Karpas-422 (cell line): ENCODE results near the gene TEX19. TPM values are rescaled to one million over a fixed set of nuclear protein-coding genes. Genes with fewer than 3 reads are reported as not detected.
A peak's percentile ranks its signal among the peaks of the same experiment; 100 is the strongest.

Experiments
- DNase-seq: peaks from one replicate; pipeline ENCODE4 v3.0.0-alpha.2; 2015
- H2AFZ ChIP-seq: fragments of 200-600 bp; sonication (generic); 2 replicates; pipeline ENCODE4 v1.6.1; 2014; ENCODE audit warnings: antibody characterized with exemption, low read length, mixed read lengths
- H3K27ac ChIP-seq: fragments of 200-600 bp; sonication (generic); 2 replicates; pipeline ENCODE4 v1.5.1; 2014; ENCODE audit warnings: mild to moderate bottlenecking, low read length, moderate library complexity
- H3K27me3 ChIP-seq: fragments of 200-600 bp; sonication (generic); 2 replicates; pipeline ENCODE4 v1.6.1; 2014; ENCODE audit warnings: low read length, mixed read lengths
- H3K36me3 ChIP-seq: fragments of 200-600 bp; sonication (generic); 2 replicates; pipeline ENCODE4 v1.6.1; 2014; ENCODE audit warnings: low read length, mixed read lengths; ENCODE audit not compliant: insufficient read depth
- H3K4me1 ChIP-seq: fragments of 200-600 bp; sonication (generic); 2 replicates; pipeline ENCODE4 v1.6.1; 2014; ENCODE audit warnings: mild to moderate bottlenecking, low read length, mixed read lengths
- H3K4me2 ChIP-seq: fragments of 200-600 bp; sonication (generic); 2 replicates; pipeline ENCODE4 v1.6.1; 2014; ENCODE audit warnings: low read length, low read depth, mild to moderate bottlenecking; ENCODE audit not compliant: poor library complexity, severe bottlenecking
- H3K4me3 ChIP-seq: fragments of 200-600 bp; sonication (generic); 2 replicates; pipeline ENCODE4 v1.5.1; 2014; ENCODE audit warnings: mild to moderate bottlenecking, antibody characterized with exemption, low read length, mixed read lengths
- H3K79me2 ChIP-seq: fragments of 200-600 bp; sonication (generic); 2 replicates; pipeline ENCODE4 v1.6.1; 2014; ENCODE audit warnings: mild to moderate bottlenecking, low read length, mixed read lengths
- H3K9ac ChIP-seq: fragments of 200-600 bp; sonication (generic); 2 replicates; pipeline ENCODE4 v1.6.0; 2014; ENCODE audit warnings: low read length
- H3K9me2 ChIP-seq: fragments of 200-600 bp; sonication (generic), shearing (Covaris generic); replicated peaks from 2 replicates; pipeline ENCODE4 v1.6.0; 2014; ENCODE audit warnings: mild to moderate bottlenecking, low read length, moderate library complexity; ENCODE audit not compliant: insufficient read depth
- H3K9me3 ChIP-seq: fragments of 300-700, 200-600 bp; sonication (generic); 2 replicates; pipeline ENCODE4 v1.6.1; 2014; ENCODE audit warnings: low read length, mixed read lengths
- H4K20me1 ChIP-seq: fragments of 200-600 bp; sonication (generic); 2 replicates; pipeline ENCODE4 v1.6.1; 2014; ENCODE audit warnings: mild to moderate bottlenecking, antibody characterized with exemption, low read length, low read depth; ENCODE audit not compliant: insufficient read depth
- total RNA-seq: library from RNA; depleted of rRNA; stranded (reverse); fragments of >200 nt; shearing (Covaris generic); gene quantifications from 2 replicates; pipeline ENCODE4 v1.2.3, GENCODE V29; 2014; ENCODE audit warnings: low replicate concordance

The TEX19 gene
- total RNA-seq, 1 experiment from 2014 or later, result 0.34 TPM

DNA sequence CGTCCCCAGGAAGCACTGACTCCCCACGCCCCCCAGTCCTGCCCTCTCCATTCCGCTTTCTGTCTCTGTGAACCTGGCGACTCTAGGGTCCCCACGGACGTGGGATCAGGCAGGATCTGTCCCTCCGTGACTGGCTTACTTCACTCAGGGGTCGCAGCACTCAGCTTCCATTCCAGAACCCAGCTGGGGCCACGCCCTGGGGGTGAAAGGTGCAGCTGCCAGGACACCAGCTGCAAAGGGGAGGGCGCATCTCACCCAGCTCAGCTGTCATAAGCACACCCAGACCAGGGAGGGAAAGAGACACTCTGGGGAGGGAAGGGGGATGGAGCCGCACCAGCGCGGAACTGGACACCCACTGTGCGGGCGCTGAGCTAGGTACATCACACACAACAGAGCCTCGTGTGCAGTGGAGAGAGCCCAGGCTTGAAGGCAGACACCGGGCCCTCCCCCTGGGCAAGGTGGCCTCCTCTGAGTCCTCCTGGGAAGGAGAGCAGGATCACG is 40.6 kb downstream of the TEX19 start:
- H3K4me2 ChIP-seq, result no peak overlapping the region
- no peak overlapping the region for H2AFZ ChIP-seq
- H3K9me2 ChIP-seq, result no peaks in the 10 kb centered on the region
- H3K9me3 ChIP-seq, result no peaks in the 10 kb centered on the region
- H3K9ac ChIP-seq, result no peak overlapping the region
- no peaks in the 10 kb centered on the region for H3K27me3 ChIP-seq
- peaks cover 5% of the 10 kb centered on the region for H3K4me1 ChIP-seq
- no peaks in the 10 kb centered on the region for H3K79me2 ChIP-seq
- H3K36me3 ChIP-seq, result no peaks in the 10 kb centered on the region
- DNase-seq, result no peak
- no peaks in the 10 kb centered on the region for H4K20me1 ChIP-seq
- no peak overlapping the region for H3K27ac ChIP-seq
- H3K4me3 ChIP-seq, result no peak overlapping the region

DNA sequence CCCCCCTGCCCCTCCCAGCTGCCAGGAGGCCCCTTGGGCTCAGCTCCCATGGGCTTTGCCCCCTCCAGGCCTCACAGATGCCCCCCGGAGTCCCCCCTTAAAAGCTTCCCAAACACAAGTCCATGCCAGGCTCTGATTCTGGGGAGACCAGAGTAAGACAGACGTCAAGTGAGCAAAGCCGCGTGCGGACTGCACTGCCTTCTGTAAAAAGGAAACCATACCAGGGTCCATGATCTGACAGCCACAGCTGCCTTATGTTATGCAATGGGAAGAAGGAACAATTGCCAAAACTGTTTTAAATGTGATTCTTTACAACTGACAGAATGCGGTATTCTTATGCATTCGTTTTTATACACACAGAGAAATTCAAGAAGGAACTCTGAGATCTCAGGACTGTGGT is 41.2 kb downstream of the TEX19 start:
- H3K4me2 ChIP-seq, result no peak overlapping the region
- H2AFZ ChIP-seq, result no peak overlapping the region
- DNase-seq, result no peak
- no peaks in the 10 kb centered on the region for H3K36me3 ChIP-seq
- no peaks in the 10 kb centered on the region for H3K27me3 ChIP-seq
- no peak overlapping the region for H3K9ac ChIP-seq
- H3K27ac ChIP-seq, result no peak overlapping the region
- H3K9me2 ChIP-seq, result no peaks in the 10 kb centered on the region
- H3K9me3 ChIP-seq, result no peaks in the 10 kb centered on the region
- no peaks in the 10 kb centered on the region for H4K20me1 ChIP-seq
- no peak overlapping the region for H3K4me3 ChIP-seq
- H3K79me2 ChIP-seq, result no peaks in the 10 kb centered on the region
- peaks cover 5% of the 10 kb centered on the region for H3K4me1 ChIP-seq

DNA sequence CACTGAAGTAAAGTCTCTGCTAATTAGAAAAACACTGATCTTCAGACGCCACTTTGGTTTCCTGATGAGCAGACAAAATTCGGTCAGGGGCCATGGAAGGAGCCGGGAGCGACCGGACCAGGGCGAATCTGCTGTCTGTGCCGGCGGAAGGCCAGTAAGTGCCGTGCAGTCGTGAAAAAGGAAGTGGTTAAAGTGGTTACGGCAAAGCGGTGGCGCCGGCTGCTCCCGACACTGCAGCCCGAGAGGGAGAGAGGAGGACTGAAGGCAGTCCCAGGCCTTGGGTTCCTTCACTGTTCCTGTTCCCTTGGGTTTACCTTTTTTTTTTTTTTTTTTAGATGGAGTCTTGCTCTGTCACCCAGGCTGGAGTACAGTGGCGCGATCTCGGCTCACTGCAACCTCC is 41.8 kb downstream of the TEX19 start:
- Histone ChIP-seq H3K9ac (peak overlapping the region; percentile 35), H3K27ac (peak overlapping the region; percentile 50; the same call in 1 of the 2 replicates), H3K9me2 (no peaks in the 10 kb centered on the region), H3K27me3 (no peaks in the 10 kb centered on the region), H4K20me1 (no peaks in the 10 kb centered on the region), H3K4me2 (peak overlapping the region; percentile 42), H3K9me3 (no peaks in the 10 kb centered on the region), H3K4me1 (peaks cover 5% of the 10 kb centered on the region), H3K79me2 (no peaks in the 10 kb centered on the region), H2AFZ (0 out of 2 replicates have a peak overlapping the region, but pooled peaks have one; percentile 53), H3K36me3 (no peaks in the 10 kb centered on the region), H3K4me3 (no peak overlapping the region)
- peak; percentile 59 for DNase-seq

DNA sequence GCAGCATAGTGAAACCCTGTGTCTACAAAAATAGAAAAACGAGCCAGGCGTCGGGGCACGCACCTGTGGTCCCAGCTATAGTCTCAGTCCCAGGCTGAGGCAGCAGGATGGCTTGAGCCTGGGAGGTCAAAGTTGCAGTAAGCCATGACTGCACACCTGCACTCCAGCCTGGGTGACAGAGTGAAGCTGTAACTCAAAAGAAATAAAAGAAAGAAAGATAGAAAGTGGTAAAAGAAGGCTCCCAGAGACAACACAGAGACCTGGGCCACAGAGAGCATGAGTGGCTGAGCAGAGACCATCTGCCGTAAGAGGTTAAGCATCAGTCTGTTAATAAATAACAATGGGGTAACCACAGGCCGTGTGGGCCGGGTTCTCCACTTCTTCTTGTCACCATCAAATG is 43.8 kb downstream of the TEX19 start:
- no peaks in the 10 kb centered on the region for H3K27me3 ChIP-seq
- no peak overlapping the region for H3K4me2 ChIP-seq
- H3K4me3 ChIP-seq, result no peak overlapping the region
- no peaks in the 10 kb centered on the region for H3K36me3 ChIP-seq
- H3K9me3 ChIP-seq, result no peaks in the 10 kb centered on the region
- H3K9ac ChIP-seq, result no peak overlapping the region
- H3K79me2 ChIP-seq, result no peaks in the 10 kb centered on the region
- DNase-seq, result no peak
- no peaks in the 10 kb centered on the region for H4K20me1 ChIP-seq
- no peak overlapping the region for H2AFZ ChIP-seq
- no peaks in the 10 kb centered on the region for H3K9me2 ChIP-seq
- H3K27ac ChIP-seq, result no peak overlapping the region
- peaks cover 5% of the 10 kb centered on the region for H3K4me1 ChIP-seq

DNA sequence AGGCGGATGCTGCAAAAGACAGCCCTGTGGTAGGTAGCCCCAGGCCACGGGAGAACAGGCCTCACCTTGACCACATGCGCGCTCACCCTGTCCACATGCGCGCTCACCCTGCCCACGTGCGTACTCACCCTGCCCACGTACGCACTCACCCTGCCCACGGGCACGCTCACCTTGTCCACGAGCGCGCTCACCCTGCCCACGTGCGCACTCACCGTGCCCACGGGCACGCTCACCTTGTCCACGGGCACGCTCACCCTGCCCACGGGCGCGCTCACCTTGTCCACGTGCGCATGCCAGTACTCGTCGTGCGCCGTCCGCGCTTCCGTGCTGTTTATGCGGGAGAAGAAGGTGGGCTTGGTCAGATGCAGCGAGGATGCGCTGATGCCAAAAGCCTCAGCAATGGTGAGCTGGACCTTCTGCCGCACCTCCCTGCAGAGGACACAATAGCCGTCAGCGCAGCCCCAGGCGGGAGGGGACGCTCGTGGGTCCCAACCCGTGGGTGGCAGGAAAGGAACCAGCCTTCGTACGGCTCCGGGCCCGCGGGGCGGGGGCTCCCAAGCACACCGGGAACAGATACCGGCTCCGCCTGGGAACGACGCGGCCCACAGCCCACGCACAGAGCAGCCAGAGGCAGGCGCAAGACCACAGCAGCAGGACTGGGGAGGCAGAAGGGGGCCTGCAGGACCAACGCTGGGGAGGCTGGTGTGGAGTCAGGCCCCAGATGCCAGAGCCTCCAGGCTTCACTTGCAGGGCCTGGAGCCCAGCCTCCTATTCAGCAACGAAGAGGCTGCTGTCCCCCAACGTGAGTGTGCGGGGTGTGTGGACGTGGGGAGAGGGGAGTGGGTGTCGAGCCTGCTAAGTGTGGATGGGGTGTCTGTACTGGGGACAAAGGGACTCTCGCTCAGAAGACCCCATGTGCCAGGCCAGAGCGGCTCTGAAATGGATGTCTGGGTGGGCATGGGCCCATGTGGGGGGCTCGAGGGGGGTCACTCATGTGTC is 44.9 kb downstream of the TEX19 start:
- no peak overlapping the region for H2AFZ ChIP-seq

DNA sequence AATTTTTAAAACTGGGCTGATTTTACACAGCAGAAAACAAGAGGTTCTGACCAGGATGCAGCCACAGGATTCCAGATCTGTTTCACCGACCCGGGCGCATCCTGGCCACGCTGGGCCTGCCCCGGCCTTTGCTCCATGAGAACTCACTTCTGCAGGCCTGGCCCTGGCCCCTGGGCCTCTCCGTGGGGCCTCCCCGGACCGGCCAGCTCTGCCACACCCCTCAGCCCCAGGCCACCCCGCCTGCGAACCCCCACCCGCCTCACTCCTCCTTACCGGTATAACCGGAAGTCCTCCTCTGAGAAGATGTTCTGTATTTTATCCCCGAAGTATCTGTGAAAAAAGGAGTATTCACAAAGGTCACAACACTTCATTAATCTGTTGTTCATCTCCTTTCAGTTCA is 46.0 kb downstream of the TEX19 start:
- no peaks in the 10 kb centered on the region for H4K20me1 ChIP-seq
- H3K9ac ChIP-seq, result no peak overlapping the region
- no peaks in the 10 kb centered on the region for H3K27me3 ChIP-seq
- H2AFZ ChIP-seq, result no peak overlapping the region
- H3K9me3 ChIP-seq, result no peaks in the 10 kb centered on the region
- peaks cover 5% of the 10 kb centered on the region for H3K4me1 ChIP-seq
- no peaks in the 10 kb centered on the region for H3K36me3 ChIP-seq
- H3K4me3 ChIP-seq, result no peak overlapping the region
- H3K9me2 ChIP-seq, result no peaks in the 10 kb centered on the region
- H3K79me2 ChIP-seq, result no peaks in the 10 kb centered on the region
- no peak overlapping the region for H3K27ac ChIP-seq
- no peak overlapping the region for H3K4me2 ChIP-seq
- no peak for DNase-seq

More for the DNA sequence above, 44.9 kb downstream of the TEX19 start:
- no peaks in the 10 kb centered on the region for H3K79me2 ChIP-seq
- H3K4me1 ChIP-seq, result peaks cover 5% of the 10 kb centered on the region
- H3K36me3 ChIP-seq, result no peaks in the 10 kb centered on the region
- no peaks in the 10 kb centered on the region for H3K27me3 ChIP-seq
- H3K4me3 ChIP-seq, result no peak overlapping the region
- H3K4me2 ChIP-seq, result no peak overlapping the region
- no peaks in the 10 kb centered on the region for H3K9me3 ChIP-seq
- no peak overlapping the region for H3K9ac ChIP-seq
- no peak for DNase-seq
- H3K9me2 ChIP-seq, result no peaks in the 10 kb centered on the region
- H4K20me1 ChIP-seq, result no peaks in the 10 kb centered on the region
- H3K27ac ChIP-seq, result no peak overlapping the region

DNA sequence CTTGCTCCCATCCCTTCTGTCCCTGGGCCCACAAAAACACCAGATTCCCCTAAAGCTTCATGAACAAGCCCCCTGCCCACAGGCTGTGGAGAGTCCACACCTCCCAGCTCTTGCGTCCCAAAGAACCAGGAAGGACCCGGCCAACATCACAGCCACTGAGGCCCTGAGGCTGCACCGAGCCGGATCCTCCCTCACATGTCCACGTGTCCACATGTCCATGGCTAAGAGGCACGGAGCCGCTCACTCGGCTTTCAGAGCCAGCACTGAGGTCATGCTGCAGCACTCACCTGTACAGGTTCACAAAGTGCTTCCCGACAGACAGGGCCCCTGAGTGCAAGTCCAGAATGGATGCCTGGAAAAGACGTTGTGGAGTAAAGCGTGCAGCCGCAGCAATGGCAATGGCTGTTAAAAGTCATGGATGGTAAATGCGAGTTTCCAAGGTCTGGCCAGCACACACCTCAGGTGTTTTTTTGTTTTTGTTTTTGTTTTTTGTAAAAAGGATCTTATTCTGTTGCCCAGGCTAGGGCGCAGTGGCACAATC is 47.2 kb downstream of the TEX19 start:
- Histone ChIP-seq H3K27me3 (no peaks in the 10 kb centered on the region), H2AFZ (no peak overlapping the region), H3K4me3 (no peak overlapping the region), H3K79me2 (no peaks in the 10 kb centered on the region), H3K9ac (no peak overlapping the region), H3K4me1 (no peaks in the 10 kb centered on the region), H3K9me3 (no peaks in the 10 kb centered on the region), H3K27ac (no peak overlapping the region), H3K4me2 (no peak overlapping the region), H4K20me1 (no peaks in the 10 kb centered on the region), H3K9me2 (no peaks in the 10 kb centered on the region), H3K36me3 (no peaks in the 10 kb centered on the region)
- DNase-seq, result no peak

DNA sequence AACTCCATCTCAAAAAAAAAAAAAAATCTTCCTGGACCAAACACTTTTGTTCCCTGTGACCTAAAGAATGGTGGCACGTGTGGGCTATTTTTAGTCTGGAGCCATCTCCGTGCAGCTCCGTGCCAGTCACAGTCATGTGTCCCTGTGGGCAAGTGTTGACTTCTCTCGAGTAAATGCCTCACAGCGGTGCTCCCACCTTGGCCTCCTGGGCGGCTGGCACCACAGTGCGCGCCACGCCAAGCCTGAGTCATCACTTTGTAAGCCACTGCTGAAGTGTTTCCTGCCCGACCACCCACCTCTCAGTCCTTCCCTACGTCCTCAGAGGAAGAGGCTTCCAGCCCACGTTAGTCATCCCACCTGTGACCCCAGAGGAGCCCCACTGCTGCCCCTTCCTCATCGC is 48.2 kb downstream of the TEX19 start:
- Histone ChIP-seq H3K4me3 (no peak overlapping the region), H3K27me3 (no peaks in the 10 kb centered on the region), H3K9me3 (no peaks in the 10 kb centered on the region), H3K27ac (no peak overlapping the region), H3K36me3 (no peaks in the 10 kb centered on the region), H3K9me2 (no peaks in the 10 kb centered on the region), H4K20me1 (no peaks in the 10 kb centered on the region), H3K4me1 (no peaks in the 10 kb centered on the region), H3K79me2 (no peaks in the 10 kb centered on the region), H3K9ac (no peak overlapping the region), H2AFZ (no peak overlapping the region), H3K4me2 (no peak overlapping the region)
- DNase-seq, result no peak
